T-cell (primary cell): ENCODE results near the gene GRM7. TPM values are rescaled to one million over a fixed set of nuclear protein-coding genes. Genes with fewer than 3 reads are reported as not detected.

Source experiments
- ATAC-seq, 4 experiments: fragments of 200-7000 bp in 3 of 4; fragments of 150-1000 bp in 1 of 4; cut with Tn5 transposase; replicated peaks in 1 of 4; 1 replicate in 3 of 4; 2 replicates in 1 of 4; pipeline ENCODE4 v1.10.0; 2021; ENCODE audit warnings: moderate library complexity in 3 of 4, mild to moderate bottlenecking in 2 of 4, moderate number of reproducible peaks in 1 of 4
- CTCF ChIA-PET, 2 donors: fragments of 300-600 bp; sonication (Branson Sonifier 250); formaldehyde crosslinking; loops; one replicate each; lab custom pipeline; 2022; ENCODE audit warnings: antibody characterized with exemption in 2 of 2; lab: Charles Lee
- POLR2A ChIA-PET, 2 donors: fragments of 300-600 bp; sonication (Branson Sonifier 250); formaldehyde crosslinking; loops; one replicate each; lab custom pipeline; 2022; ENCODE audit warnings: antibody characterized with exemption in 2 of 2; lab: Charles Lee
- DNase-seq, 35 experiments: peaks; one replicate each; pipeline versions ENCODE4 v3.0.0 to v3.0.0-alpha.2; 2013 to 2023
- H3K27ac ChIP-seq: one replicate; pipeline ENCODE4 v1.5.1; 2013; ENCODE audit warnings: low read length
- H3K27me3 ChIP-seq, 2 experiments: replicated peaks in 1 of 2; 1 replicate in 1 of 2; 2 replicates in 1 of 2; pipeline versions ENCODE4 v1.6.1 to v1.7.0; 2013; ENCODE audit warnings: low read length in 1 of 2, mixed read lengths in 1 of 2; ENCODE audit not compliant: control insufficient read depth in 2 of 2, insufficient read depth in 2 of 2; ENCODE audit errors: extremely low read depth in 1 of 2
- H3K36me3 ChIP-seq, 2 donors: 1 replicate in 1 of 2; 2 replicates in 1 of 2; pipeline versions ENCODE4 v1.6.1 to v1.7.0; 2013; ENCODE audit warnings: low read length in 1 of 2; ENCODE audit not compliant: control insufficient read depth in 2 of 2, insufficient read depth in 1 of 2; ENCODE audit errors: extremely low read depth in 1 of 2
- H3K4me1 ChIP-seq, 2 experiments: 1 replicate in 1 of 2; 2 replicates in 1 of 2; pipeline versions ENCODE4 v1.6.1 to v1.7.0; 2013; ENCODE audit warnings: low read length in 2 of 2, mixed read lengths in 1 of 2; ENCODE audit not compliant: insufficient read depth in 2 of 2, control insufficient read depth in 1 of 2; ENCODE audit errors: extremely low read depth in 1 of 2
- H3K4me3 ChIP-seq, 2 donors: 1 replicate in 1 of 2; 2 replicates in 1 of 2; pipeline versions ENCODE4 v1.5.1 to v1.7.0; 2013; ENCODE audit warnings: mild to moderate bottlenecking in 2 of 2, low read length in 1 of 2, moderate library complexity in 1 of 2; ENCODE audit not compliant: control insufficient read depth in 1 of 2; ENCODE audit errors: extremely low read depth in 1 of 2
- H3K9me3 ChIP-seq: 2 replicates; pipeline ENCODE4 v1.7.0; 2013
- H3K27ac Mint-ChIP-seq, 2 donors: one replicate each; pipeline ENCODE4 v1.8.0; 2020 to 2021; ENCODE audit warnings: mild to moderate bottlenecking in 2 of 2, mixed read lengths in 2 of 2
- H3K27me3 Mint-ChIP-seq, 2 donors: one replicate each; pipeline ENCODE4 v1.8.0; 2021 to 2022; ENCODE audit warnings: mixed read lengths in 2 of 2
- H3K36me3 Mint-ChIP-seq: one replicate; pipeline ENCODE4 v1.8.0; 2021; ENCODE audit warnings: mixed read lengths
- H3K4me1 Mint-ChIP-seq, 3 donors: one replicate each; pipeline ENCODE4 v1.8.0; 2020 to 2022; ENCODE audit warnings: mixed read lengths in 3 of 3, mild to moderate bottlenecking in 1 of 3
- H3K4me3 Mint-ChIP-seq, 3 donors: one replicate each; pipeline ENCODE4 v1.8.0; 2020 to 2022; ENCODE audit warnings: mild to moderate bottlenecking in 3 of 3, mixed read lengths in 3 of 3, moderate library complexity in 3 of 3
- H3K9me3 Mint-ChIP-seq, 3 donors: one replicate each; pipeline ENCODE4 v1.8.0; 2020 to 2022; ENCODE audit warnings: mixed read lengths in 3 of 3
- WGBS: methylation state at CpG from one replicate; pipeline ENCODE4 v1.1.5; 2013; ENCODE audit warnings: missing lambda C conversion rate; ENCODE audit not compliant: insufficient coverage; 5-methylcytosine and 5-hydroxymethylcytosine counted together
- total RNA-seq, 35 experiments: library from RNA in 6 of 35; stranded (reverse) in 6 of 35; fragments of 120-200 nt in 1 of 35; gene quantifications; one replicate each; pipeline versions ENCODE4 v1.2.1 to v1.2.4 and lab custom pipeline; 2013 to 2026

Gene GRM7
- total RNA-seq, 5 donors from 2014 or later (not counting 1 experiment from before 2014, with no cell fraction given), result not detected

- no peaks in the 10 kb centered on the region for H3K4me1 ChIP-seq
- H3K9me3 ChIP-seq, result no peaks in the 10 kb centered on the region
- POLR2A ChIA-PET, result no interaction called here
- H3K27ac ChIP-seq, result no peak overlapping the region
- H3K4me3 Mint-ChIP-seq, result no peak overlapping the region
- no peaks in the 10 kb centered on the region for H3K27me3 Mint-ChIP-seq
- no peak overlapping the region for H3K4me3 ChIP-seq
- DNase-seq (no peak), ATAC-seq (no peak)
- H3K36me3 ChIP-seq, result no peaks in the 10 kb centered on the region
- no peaks in the 10 kb centered on the region for H3K4me1 Mint-ChIP-seq
- no peak overlapping the region for H3K27ac Mint-ChIP-seq
- WGBS, result no CpG with 5 or more reads among the region's 3 CpGs
- H3K27me3 ChIP-seq, result no peaks in the 10 kb centered on the region
- H3K36me3 Mint-ChIP-seq, result no peaks in the 10 kb centered on the region
- CTCF ChIA-PET, result no interaction called here
- H3K9me3 Mint-ChIP-seq, result peaks cover 5 to 13% (median 8%) of the 10 kb centered on the region in 3 donors
These were observed 168.6 kb downstream of the GRM7 start for GRCh38 chr3:7029562-7029961.

GRCh38 chr3:7038394-7038793 is 177.5 kb downstream of the GRM7 start:
- no CpG with 5 or more reads among the region's 4 CpGs for WGBS
- Mint-ChIP-seq H3K9me3 (peaks cover 0 to 15% (median 4%) of the 10 kb centered on the region in 3 donors), H3K36me3 (no peaks in the 10 kb centered on the region), H3K27ac (no peak overlapping the region), H3K27me3 (no peaks in the 10 kb centered on the region), H3K4me1 (no peaks in the 10 kb centered on the region), H3K4me3 (no peak overlapping the region)
- Histone ChIP-seq H3K9me3 (no peaks in the 10 kb centered on the region), H3K27ac (no peak overlapping the region), H3K4me3 (no peak overlapping the region), H3K27me3 (no peaks in the 10 kb centered on the region), H3K36me3 (no peaks in the 10 kb centered on the region), H3K4me1 (no peaks in the 10 kb centered on the region)
- ChIA-PET CTCF (no interaction called here), POLR2A (no interaction called here)
- ATAC-seq (no peak), DNase-seq (no peak)

- H3K4me3 Mint-ChIP-seq, result no peak overlapping the region
- POLR2A ChIA-PET, result interaction anchor here (0.6 to 0.7 kb wide), 2 partner anchors 23 to 1178 kb away, joined by 3 to 4 read pairs; no protein-coding TSS in a partner anchor
- H3K4me1 ChIP-seq, result no peaks in the 10 kb centered on the region
- no peak overlapping the region for H3K27ac Mint-ChIP-seq
- ATAC-seq (no peak), DNase-seq (no peak)
- no peaks in the 10 kb centered on the region for H3K27me3 ChIP-seq
- H3K4me3 ChIP-seq, result no peak overlapping the region
- no peaks in the 10 kb centered on the region for H3K4me1 Mint-ChIP-seq
- CTCF ChIA-PET, result no interaction called here
- no peaks in the 10 kb centered on the region for H3K36me3 Mint-ChIP-seq
- H3K27ac ChIP-seq, result no peak overlapping the region
- WGBS, result no CpG with 5 or more reads among the region's 1 CpG
- H3K9me3 Mint-ChIP-seq, result peaks cover 2 to 26% (median 10%) of the 10 kb centered on the region in 3 donors
- no peaks in the 10 kb centered on the region for H3K9me3 ChIP-seq
- no peaks in the 10 kb centered on the region for H3K27me3 Mint-ChIP-seq
- H3K36me3 ChIP-seq, result no peaks in the 10 kb centered on the region
These were observed 201.8 kb downstream of the GRM7 start for GRCh38 chr3:7062714-7063113.

- ChIA-PET POLR2A (no interaction called here), CTCF (interaction anchor here in 1 of 2 donors (0.6 kb wide), 1 partner anchor 435 kb away, joined by 3 read pairs; no protein-coding TSS in a partner anchor)
These were observed 209.5 kb downstream of the GRM7 start for GRCh38 chr3:7070461-7070860.

GRCh38 chr3:7074217-7074616 is 213.3 kb downstream of the GRM7 start:
- no peak for DNase-seq
- H3K36me3 Mint-ChIP-seq, result no peaks in the 10 kb centered on the region
- Histone ChIP-seq H3K9me3 (no peaks in the 10 kb centered on the region), H3K27me3 (no peaks in the 10 kb centered on the region), H3K4me1 (no peaks in the 10 kb centered on the region), H3K4me3 (no peak overlapping the region), H3K36me3 (no peaks in the 10 kb centered on the region), H3K27ac (no peak overlapping the region)
- H3K27ac Mint-ChIP-seq, result no peak overlapping the region
- WGBS, result no CpG with 5 or more reads among the region's 3 CpGs
- ChIA-PET POLR2A (no interaction called here), CTCF (no interaction called here)
- peaks cover 0 to 9% (median 3%) of the 10 kb centered on the region in 3 donors for H3K9me3 Mint-ChIP-seq
- H3K4me1 Mint-ChIP-seq, result no peaks in the 10 kb centered on the region
- H3K4me3 Mint-ChIP-seq, result no peak overlapping the region
- no peak for ATAC-seq
- H3K27me3 Mint-ChIP-seq, result no peaks in the 10 kb centered on the region

More at GRCh38 chr3:7070461-7070860, 209.5 kb downstream of the GRM7 start:
- WGBS, result 100% methylated on average over 1 of the region's 6 CpGs
- H3K27me3 Mint-ChIP-seq, result no peaks in the 10 kb centered on the region
- no peak overlapping the region for H3K27ac ChIP-seq
- DNase-seq (no peak), ATAC-seq (no peak)
- H3K36me3 ChIP-seq, result no peaks in the 10 kb centered on the region
- no peak overlapping the region for H3K4me3 ChIP-seq
- H3K4me1 Mint-ChIP-seq, result no peaks in the 10 kb centered on the region
- no peaks in the 10 kb centered on the region for H3K36me3 Mint-ChIP-seq
- H3K9me3 Mint-ChIP-seq, result peaks cover 0 to 12% (median 0%) of the 10 kb centered on the region in 3 donors
- no peaks in the 10 kb centered on the region for H3K9me3 ChIP-seq
- H3K27ac Mint-ChIP-seq, result no peak overlapping the region
- no peak overlapping the region for H3K4me3 Mint-ChIP-seq
- H3K4me1 ChIP-seq, result no peaks in the 10 kb centered on the region
- no peaks in the 10 kb centered on the region for H3K27me3 ChIP-seq

GRCh38 chr3:7075117-7075516 is 214.2 kb downstream of the GRM7 start:
- CTCF ChIA-PET, result no interaction called here
- no peak overlapping the region for H3K4me3 ChIP-seq
- no peak for ATAC-seq
- Mint-ChIP-seq H3K27me3 (no peaks in the 10 kb centered on the region), H3K27ac (no peak overlapping the region), H3K4me3 (no peak overlapping the region), H3K4me1 (no peaks in the 10 kb centered on the region), H3K9me3 (peaks cover 0 to 9% (median 3%) of the 10 kb centered on the region in 3 donors), H3K36me3 (no peaks in the 10 kb centered on the region)
- no peak for DNase-seq
- POLR2A ChIA-PET, result no interaction called here
- H3K9me3 ChIP-seq, result no peaks in the 10 kb centered on the region
- H3K27ac ChIP-seq, result no peak overlapping the region
- no peaks in the 10 kb centered on the region for H3K36me3 ChIP-seq
- no CpG with 5 or more reads among the region's 1 CpG for WGBS
- no peaks in the 10 kb centered on the region for H3K27me3 ChIP-seq
- H3K4me1 ChIP-seq, result no peaks in the 10 kb centered on the region

GRCh38 chr3:7075901-7076300 is 215.0 kb downstream of the GRM7 start:
- H3K36me3 Mint-ChIP-seq, result no peaks in the 10 kb centered on the region
- Histone ChIP-seq H3K27me3 (no peaks in the 10 kb centered on the region), H3K4me1 (no peaks in the 10 kb centered on the region), H3K27ac (no peak overlapping the region), H3K9me3 (no peaks in the 10 kb centered on the region), H3K36me3 (no peaks in the 10 kb centered on the region), H3K4me3 (no peak overlapping the region)
- H3K4me1 Mint-ChIP-seq, result no peaks in the 10 kb centered on the region
- peaks cover 0 to 9% (median 3%) of the 10 kb centered on the region in 3 donors for H3K9me3 Mint-ChIP-seq
- no peaks in the 10 kb centered on the region for H3K27me3 Mint-ChIP-seq
- ChIA-PET CTCF (no interaction called here), POLR2A (no interaction called here)
- H3K27ac Mint-ChIP-seq, result no peak overlapping the region
- no peak for ATAC-seq
- WGBS, result no CpG with 5 or more reads among the region's 1 CpG
- H3K4me3 Mint-ChIP-seq, result no peak overlapping the region
- DNase-seq, result no peak
